TTC549 (cell line): ENCODE results near the gene CTSA.
"Not testable (repeated sequence)": the region's sequence is repeated elsewhere in the genome, so short reads cannot be mapped to it uniquely, and the experiment has no call there.

Source experiments
- FAIRE-seq: peaks from 2 replicates; lab custom pipeline; 2012; peaks lifted over from hg19 to GRCh38; lab: Jason Lieb, UNC

The CTSA gene

DNA sequence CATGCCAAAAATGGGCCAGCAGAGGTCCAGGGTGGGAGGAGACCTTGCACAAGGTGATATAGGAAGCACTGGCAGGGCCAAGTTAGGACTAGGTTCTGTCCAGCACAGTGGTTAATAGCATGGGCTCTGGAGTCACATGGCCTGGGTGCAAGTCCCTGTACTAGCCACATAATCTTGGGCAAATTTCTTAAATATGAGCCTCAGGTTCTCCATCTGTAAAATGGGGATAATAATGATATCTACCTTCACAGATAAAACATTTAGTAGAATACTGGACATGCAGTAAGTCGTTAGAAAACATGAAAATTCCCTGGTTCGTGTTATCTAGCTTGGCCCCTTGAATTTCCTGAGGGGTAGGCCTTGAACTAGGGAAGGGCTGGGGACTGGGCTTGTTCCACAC is 6.2 kb downstream of the CTSA start:
- no peak for FAIRE-seq

DNA sequence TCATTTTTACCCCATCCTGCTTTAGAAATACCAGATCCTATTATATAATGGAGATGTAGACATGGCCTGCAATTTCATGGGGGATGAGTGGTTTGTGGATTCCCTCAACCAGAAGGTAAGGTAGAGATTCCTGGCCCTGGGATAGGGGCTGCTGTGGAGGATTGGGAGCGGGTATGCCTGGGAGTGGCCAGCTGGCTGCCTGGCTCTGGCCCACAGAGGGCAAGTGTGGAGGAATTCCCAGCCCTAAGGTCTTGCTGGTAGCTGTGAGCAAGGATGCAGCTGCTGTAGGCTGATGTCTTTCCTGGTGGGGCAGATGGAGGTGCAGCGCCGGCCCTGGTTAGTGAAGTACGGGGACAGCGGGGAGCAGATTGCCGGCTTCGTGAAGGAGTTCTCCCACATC is 6.6 kb downstream of the CTSA start:
- no peak for FAIRE-seq

DNA sequence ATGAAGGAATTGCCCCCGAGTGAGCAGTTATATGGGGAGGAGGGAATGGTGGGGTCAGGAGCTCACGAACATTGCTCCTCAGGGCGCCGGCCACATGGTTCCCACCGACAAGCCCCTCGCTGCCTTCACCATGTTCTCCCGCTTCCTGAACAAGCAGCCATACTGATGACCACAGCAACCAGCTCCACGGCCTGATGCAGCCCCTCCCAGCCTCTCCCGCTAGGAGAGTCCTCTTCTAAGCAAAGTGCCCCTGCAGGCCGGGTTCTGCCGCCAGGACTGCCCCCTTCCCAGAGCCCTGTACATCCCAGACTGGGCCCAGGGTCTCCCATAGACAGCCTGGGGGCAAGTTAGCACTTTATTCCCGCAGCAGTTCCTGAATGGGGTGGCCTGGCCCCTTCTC is 7.2 kb downstream of the CTSA start:
- no peak for FAIRE-seq

DNA sequence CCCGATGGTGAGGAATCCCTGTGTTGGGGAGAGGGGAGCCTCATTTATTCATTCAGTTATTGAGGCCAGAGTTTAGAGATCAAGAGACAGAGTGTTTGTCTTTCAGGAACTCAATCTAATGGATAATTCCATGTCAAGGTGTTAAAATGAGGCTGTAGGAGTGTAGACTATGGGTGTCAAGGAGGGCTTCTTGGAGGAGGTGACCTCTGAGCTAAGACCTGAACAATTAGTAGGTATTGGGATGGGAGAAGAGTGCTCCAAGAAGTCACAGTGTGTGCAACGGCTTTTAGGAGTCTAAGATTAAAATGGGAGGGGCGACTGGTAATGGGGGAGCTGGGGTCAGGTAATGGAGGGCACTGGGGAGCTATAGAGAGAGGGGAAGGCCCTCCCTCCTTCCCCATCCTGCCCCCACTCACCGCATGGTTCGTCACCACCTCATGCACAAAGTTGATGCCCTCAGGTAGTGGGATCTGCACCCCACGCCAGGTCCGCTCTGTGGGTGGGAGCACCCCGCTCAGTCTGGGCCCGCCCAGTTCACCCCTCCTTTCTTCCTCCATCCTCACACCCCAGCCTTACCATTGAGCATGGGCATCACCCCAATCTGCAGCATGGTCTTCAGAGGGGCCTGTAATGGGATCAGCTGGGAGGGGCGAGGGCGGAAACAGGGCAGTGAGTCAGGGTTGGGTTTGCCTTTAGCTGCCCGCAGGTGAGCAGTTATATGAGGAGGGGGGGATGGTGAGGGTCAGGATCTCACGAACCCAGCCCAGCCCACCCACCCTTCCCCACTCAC is 8.1 kb downstream of the CTSA start:
- FAIRE-seq = no peak

DNA sequence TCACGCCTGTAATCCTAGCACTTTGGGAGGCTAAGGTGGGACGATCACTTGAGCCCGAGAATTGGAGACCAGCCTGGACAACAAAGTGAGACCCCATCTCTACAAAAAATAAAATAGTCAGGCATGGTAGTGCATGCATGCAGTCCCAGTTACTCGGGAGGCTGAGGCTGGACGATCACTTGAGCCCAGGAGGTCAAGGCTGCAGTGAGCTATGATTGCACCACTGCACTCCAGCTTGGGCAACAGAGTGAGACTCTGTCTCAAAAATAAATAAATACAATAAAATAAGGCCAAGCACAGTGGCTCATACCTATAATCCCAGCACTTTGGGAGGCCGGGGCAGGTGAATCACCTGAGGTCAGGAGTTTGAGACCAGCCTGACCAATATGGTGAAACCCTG is 10.2 kb downstream of the CTSA start:
- FAIRE-seq = not testable (repeated sequence)

DNA sequence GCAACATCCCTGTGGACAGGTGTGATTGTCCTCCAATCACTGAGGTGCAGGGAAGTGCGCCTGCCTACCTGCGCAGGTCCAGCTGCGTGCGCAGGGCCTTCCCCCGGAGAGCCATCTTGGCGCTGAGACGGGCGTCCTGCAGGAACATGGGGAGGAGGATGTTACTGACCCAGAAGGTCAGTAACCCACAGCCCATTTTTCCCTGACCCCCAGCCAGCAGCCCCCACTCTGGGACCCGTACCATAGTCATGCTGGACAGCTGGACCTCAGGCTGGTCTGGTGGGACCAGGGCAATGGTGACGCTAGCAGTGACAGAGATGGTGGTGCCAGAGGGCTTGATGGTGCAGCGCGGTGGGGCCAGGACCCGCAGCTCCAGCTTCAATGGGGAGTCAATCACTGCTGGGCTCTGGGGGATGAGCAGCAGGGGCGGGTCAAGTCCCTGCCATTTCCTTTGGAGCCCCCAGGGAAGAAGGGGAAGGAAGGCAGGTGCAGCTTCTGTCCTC is 11.1 kb downstream of the CTSA start:
- no peak for FAIRE-seq

DNA sequence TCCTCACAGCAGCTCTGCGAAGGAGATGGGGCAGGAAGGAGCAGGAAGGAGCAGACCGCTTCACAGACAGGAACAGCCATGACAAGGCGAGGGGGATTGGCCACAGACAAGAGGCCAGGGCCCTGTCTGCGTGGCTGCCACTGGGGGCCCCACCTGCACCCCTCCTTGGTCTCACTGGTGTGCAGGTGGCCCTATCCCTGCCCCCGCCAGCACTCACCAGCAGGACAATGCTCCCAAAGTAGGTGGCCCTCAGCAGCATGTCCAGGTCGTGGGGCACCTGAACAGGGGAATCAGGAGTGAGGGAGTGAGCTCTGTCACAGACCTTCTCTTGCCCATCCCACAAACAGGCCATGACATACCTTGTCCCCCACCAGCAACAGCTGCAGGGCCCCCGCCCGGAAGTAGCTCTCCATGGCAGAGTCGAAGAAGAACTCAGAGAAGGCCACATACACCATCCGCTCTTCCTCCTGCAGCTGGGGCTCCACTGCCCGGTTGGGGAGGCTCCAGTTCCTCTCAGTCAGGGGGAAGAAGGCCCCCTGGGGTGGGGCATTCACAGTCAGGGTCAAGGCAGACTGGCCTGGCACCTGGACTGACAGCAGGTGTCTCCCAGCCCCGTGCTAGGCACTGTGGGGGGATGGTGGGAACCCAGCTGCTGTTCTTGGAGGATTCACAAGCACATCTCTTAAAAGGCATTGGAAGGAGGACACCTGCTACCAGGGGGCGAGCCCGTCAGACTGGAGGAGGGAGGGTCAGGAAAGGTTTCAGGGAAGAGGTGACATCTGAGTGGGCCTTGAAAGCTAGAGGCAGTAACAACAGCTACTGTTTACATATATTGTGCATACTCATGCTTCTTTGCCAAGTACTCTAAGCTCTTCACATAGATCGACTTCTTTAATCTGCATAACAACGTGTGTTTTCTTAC is 13.7 kb downstream of the CTSA start:
- no peak for FAIRE-seq

DNA sequence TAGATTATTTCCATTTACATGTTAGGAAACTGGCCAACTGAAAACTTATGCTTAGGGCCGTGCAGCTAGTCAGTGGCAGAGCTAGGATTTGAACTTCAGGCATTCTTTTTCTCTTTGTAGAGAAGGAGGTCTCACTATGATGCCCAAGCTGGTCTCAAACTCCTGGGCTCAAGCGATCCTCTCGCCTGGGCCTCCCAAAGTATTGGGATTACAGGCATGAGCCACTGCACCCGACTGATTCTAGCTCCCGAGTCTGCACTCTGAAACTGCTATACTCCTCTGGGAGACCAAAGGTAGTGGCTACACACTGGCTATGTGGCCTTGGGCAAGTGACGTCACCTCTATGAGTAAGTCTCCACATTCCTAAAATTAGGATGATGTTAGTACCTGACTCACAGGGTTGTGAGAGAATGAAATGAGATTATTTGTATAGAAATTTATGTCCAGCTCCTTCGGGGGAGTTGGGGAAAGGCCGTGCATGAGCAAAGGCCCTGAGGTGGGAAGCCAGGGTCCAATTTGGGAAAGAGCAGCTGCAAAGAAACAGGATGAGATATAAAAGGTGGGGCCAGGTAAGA is 14.5 kb downstream of the CTSA start:
- no peak for FAIRE-seq

DNA sequence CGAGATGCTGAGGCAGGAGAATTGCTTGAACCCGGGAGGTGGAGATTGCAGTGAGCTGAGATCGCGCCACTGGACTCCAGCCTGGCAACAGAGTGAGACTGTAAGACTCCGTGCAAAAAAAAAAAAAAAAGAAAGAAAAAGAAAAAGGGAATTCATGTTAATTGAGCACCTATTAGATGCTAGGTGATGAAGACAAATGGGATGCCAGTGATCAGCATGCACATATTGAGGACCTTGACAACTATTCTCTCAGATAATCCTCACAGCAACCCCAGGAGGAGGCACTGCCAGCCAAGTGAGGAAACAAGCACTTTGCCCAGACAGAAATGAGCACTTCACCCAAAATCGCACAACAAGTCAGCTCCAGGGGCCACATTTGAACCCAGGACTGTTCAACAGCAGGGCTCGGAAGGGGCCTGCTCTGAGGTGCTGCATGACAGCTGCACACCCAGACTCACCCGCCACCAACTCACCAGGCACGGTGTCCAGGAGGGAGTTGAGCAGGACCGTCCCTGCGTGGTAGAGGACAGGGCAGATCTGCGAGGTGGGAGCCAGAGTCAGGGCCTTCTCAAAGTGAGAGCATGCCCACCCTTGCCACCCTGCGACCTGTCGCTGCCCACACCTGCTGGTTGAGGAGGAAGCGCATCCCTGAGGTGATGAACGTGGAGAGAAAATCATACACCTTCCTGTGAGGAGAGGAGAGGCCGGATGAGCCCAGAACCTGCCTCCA is 16.2 kb downstream of the CTSA start:
- no peak for FAIRE-seq

DNA sequence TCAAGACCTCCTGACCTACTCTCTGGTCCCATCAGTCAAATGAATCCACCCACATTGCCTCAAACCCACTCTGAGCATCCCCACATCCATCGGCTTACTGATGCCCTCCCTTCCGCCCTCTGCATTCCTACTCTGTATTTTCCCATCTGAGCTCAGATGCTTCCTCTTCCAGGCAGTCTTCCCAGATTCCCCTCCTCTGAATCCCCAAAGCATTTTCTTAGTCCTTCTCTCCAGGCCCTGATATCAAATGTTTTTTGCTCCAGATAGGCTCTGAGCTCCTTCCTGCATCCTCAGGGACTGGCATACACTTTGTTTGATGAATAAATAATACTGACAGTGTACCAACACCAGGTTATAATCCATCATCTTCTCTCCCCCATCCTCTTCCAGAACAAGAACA is 16.9 kb downstream of the CTSA start:
- FAIRE-seq = no peak

DNA sequence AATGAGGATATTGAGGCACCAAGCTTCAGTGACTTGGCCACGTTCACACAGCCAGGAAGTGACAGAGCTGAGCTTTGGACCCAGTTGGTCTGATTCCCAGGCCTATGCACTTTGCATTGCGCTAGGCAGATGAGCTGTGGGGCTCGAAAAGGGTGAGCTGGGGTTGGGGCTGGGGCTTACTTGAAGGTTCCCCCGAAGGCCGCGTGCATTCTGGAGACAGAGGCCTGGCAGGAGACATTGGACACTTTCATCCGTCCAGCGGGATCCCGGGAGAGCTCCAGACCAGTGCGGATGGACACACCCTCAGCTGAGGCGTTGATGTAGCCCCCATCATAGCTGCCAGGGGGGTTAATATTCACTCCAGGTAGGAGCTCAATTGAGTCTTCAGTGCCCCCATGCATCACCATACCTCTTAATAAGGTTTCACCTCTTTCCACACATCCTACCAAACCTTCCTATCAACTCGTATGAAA is 18.2 kb downstream of the CTSA start:
- no peak for FAIRE-seq

DNA sequence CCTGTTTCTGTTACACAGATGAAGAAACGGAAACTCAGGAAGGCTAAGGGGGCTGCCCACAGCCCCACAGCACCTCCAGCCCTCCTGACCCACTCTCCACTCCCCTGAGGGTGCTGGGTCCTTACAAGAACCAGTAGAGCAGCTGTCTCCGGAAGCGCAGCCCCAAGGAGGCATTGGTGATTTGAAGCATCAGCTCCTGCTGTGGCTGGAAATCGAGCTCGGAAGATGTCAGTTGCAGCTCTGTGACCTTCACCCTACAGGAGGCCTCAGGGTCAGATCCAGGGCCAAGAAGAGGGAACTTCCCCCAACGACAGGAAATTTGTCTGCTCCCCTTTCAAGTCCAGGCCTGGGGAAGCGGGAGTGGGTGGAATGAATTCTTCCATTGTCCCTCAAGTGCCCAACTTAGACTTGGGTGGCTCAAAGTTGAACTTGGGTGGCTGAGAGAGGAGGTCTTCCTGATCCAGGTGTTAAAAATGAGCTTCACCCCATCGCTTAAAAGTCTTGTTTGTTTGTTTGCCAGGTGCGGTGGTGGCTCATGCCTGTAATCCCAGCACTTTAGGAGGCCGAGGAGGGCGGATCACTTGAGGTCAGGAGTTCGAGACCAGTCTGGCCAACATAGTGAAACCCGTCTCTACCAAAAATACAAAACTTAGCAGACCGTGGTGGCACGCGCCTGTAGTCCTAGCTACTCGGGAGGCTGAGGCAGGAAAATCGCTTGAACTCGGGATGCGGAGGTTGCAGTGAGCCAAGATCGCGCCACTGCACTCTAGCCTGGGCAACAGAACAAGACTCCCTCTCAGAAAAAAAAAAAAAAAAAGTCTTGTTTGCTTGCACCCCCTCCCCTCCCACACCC is 18.9 kb downstream of the CTSA start:
- FAIRE-seq = no peak

DNA sequence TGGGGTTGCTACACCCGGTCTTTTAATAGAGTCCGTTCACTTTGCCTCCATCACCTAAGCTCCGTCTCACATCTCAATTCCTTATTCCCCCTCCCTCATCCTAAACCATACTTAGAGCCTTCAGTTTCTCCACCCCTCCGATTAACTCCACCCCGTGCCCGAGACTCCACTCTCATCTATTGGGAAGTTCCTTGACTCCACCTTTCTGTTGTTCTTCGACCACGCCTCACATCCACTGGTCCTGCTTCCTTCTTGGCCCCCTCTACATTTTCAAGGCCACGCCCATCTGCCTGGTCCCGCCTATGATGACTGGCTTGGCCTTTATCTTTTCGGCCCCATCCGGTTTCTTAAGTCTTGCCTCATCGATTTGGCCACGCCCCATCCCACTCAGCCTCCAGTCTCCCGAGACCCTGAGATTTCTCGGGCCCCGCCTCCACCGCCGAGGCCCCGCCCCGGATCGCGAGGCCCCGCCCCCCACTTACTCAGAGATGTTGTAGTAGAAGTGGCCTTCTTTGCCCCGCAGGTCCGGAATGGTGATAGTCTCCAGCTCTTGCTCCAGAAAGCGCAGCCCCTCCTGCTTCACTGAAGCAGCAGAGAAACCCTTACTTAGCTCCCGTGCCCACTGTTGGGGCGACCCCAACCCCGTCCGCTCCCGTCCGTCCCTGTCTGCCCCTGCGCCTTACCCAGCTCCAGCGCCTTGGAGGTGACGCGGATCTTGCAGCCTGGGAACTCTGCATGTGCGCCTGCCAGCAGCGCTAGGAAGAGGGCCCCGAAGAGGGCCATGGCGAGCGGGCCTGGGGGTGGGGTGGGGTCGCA is 19.7 kb downstream of the CTSA start:
- FAIRE-seq = peak; percentile 95

DNA sequence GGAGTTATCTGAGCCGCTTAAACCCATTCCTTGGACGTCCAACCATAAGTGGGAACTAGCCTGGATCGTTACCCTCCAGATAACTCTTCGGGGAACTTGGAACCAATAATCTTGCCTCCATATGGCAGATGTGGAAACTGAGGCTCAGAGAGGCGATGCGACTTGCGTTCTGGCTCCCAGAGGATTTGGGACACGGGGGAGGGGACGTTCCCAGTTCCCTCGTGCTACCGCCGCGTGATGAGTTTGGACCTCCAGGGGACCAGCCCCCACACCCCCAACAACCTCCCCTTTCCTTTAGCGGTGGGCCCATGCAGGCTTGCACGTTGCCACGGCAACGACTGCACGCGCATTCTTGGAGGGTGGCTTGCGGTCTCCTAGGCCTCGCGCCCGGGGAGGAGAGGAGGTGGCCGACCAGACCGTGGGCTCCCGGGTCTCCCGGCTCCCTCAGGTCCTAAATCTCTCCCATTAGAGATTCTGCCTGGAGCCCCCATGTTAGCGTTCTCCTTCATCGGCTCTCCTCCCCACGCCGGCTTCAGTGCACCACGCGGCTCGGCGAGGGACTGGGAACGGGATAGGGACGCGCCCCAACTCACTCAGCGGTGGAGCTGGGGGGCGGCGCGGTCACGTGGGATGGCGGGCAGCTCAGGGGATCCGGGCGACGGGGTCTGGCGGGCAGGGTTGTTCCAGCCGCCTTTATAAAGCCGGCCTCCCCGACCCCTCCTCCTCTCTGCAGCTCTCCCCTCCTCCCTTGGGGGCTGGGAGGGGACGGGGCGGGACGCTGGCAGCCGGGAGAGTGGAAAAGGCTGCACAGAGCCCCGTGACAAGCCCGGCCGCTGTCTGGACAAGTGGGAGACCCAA is 20.6 kb downstream of the CTSA start, which contains the start of gene PLTP:
Gene PLTP, minus strand, starts transcription at position 670 of the 858 bp plus-strand sequence. CDS start 703 bp downstream, outside the sequence.
- FAIRE-seq = no peak

DNA sequence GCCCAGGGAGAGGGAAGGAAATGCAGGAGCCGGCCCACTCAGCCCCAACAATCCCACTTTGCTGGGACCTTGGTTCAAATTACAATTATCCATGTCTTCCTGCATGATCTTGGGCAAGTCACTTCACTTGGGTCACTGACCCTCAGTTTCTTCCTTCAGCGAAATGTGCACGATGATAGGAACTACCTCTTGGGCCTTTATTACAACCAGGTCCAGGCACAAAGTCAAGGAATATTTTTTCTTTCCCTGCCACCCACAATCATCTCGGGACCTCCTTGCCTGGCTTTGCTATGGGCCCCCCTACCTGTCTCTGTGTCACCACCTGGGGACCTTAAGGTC is 21.2 kb downstream of the CTSA start:
- FAIRE-seq = no peak

DNA sequence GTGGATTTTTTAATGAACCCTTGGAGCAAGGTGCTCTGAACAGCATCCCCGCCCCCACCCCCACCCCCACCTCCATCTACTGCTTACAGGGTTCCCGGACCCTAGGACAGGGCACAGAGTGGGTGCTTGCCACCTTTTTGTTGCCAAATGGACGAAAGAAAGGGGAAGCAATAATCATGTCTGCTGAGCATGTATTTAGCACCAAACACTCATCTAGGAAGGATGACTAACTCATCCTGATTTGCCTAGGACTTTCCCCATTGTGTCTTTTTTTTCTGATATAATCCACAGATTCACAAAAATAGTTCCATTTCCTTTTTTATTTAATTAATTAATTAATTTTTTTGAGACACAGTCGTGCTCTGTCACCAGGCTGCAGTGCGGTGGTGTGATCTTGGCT is 22.0 kb downstream of the CTSA start:
- no peak for FAIRE-seq

DNA sequence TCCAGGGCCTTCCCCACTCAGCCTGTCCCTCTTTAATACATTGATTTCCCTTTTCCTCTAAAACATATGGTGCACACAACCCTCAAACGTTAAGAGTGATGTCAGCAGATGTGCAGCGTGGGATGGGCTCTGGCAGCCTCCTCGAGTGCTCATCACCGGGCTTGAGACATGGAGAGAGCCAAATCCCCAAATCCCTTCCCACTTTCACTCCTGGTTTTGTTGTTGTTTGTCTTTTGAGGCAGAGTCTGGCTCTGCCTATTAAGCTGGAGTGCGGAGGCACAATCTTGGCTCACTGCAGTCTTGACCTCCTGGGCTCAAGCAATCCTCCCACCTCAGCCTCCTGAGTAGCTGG is 26.6 kb downstream of the CTSA start:
- no peak for FAIRE-seq

DNA sequence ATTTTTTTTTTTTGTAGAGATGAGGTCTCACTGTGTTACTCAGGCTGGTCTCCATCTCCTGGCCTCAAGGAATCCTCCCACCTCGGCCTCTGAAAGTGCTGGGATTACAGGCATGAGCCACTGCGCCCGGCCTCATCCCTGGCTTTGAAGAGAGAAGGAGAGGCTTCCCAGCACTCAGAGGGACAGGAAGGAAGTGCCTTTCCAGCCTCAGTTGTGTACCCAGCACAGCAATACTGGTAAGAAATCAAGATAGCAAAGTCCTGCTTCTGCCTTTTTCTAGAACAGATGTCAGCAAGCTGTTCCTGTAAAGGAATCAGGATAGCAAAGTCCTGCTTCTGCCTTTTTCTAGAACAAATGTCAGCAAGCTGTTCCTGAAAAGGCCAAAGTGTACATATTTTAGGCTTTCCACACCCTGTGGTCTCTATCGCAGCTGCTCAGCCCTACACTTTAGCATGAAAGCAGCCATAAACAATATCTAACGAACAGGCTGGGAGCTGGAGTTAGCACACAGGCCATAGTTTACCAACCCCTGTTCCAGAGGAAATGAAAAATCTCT is 27.1 kb downstream of the CTSA start:
- no peak for FAIRE-seq
